ENCODE results near the gene ADRA2A.

Gene ADRA2A

GRCh38 chr10:111107023-111107422 lies 30.2 kb downstream of the ADRA2A start:
- H3K4me3 ChIP-seq (replicated peaks; ENCODE audit: insufficient read depth, low read length): no peak overlapping the region
- H3K27me3 ChIP-seq (ENCODE audit: insufficient read depth, poor library complexity, severe bottlenecking): no peaks in the 10 kb centered on the region
- no peak for DNase-seq (ENCODE audit: low read depth in 1 of 2, low spot score in 1 of 2)
- TF ChIP-seq, protein P1, sequence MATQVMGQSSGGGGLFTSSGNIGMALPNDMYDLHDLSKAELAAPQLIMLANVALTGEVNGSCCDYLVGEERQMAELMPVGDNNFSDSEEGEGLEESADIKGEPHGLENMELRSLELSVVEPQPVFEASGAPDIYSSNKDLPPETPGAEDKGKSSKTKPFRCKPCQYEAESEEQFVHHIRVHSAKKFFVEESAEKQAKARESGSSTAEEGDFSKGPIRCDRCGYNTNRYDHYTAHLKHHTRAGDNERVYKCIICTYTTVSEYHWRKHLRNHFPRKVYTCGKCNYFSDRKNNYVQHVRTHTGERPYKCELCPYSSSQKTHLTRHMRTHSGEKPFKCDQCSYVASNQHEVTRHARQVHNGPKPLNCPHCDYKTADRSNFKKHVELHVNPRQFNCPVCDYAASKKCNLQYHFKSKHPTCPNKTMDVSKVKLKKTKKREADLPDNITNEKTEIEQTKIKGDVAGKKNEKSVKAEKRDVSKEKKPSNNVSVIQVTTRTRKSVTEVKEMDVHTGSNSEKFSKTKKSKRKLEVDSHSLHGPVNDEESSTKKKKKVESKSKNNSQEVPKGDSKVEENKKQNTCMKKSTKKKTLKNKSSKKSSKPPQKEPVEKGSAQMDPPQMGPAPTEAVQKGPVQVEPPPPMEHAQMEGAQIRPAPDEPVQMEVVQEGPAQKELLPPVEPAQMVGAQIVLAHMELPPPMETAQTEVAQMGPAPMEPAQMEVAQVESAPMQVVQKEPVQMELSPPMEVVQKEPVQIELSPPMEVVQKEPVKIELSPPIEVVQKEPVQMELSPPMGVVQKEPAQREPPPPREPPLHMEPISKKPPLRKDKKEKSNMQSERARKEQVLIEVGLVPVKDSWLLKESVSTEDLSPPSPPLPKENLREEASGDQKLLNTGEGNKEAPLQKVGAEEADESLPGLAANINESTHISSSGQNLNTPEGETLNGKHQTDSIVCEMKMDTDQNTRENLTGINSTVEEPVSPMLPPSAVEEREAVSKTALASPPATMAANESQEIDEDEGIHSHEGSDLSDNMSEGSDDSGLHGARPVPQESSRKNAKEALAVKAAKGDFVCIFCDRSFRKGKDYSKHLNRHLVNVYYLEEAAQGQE (IDR thresholded peaks at IDR 0.05; ENCODE audit: insufficient replicate concordance, low read depth): no peak
- TF ChIP-seq CTCF (IDR thresholded peaks at IDR 0.05; ENCODE audit: insufficient read depth, low read length) (no peak), GABPA (IDR thresholded peaks at IDR 0.05; ENCODE audit: low read depth) (no peak), POLR2AphosphoS5 (IDR thresholded peaks at IDR 0.05; ENCODE audit: low read depth) (no peak), SPI1 (IDR thresholded peaks at IDR 0.05; ENCODE audit: borderline replicate concordance, low read depth) (no peak)
- H3K27ac ChIP-seq (replicated peaks): no peak overlapping the region

DNA sequence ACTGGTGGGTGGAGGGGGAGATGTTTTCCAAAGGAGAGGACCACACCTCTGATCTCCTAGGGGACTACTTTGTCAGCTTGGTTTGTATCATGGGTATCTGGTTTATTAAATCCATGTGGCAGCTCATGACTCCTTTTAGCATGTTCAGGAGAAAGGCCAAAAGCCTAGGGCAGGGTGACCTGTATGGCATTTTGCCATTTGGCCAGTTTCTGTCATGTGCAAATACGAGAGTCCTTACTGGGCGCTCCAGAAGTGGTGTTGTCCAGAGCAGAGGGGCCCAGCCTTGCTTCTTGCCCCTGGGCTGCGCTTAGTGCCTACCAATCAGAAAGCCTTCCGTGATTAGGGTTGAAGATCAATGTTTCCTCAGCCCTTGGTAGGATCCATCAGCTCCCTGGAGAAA lies 31.0 kb downstream of the ADRA2A start:
- TF ChIP-seq CTCF (IDR thresholded peaks at IDR 0.05; ENCODE audit: insufficient read depth, low read length) (no peak), SPI1 (IDR thresholded peaks at IDR 0.05; ENCODE audit: borderline replicate concordance, low read depth) (no peak), POLR2AphosphoS5 (IDR thresholded peaks at IDR 0.05; ENCODE audit: low read depth) (no peak), GABPA (IDR thresholded peaks at IDR 0.05; ENCODE audit: low read depth) (no peak)
- TF ChIP-seq, protein P1 (IDR thresholded peaks at IDR 0.05; ENCODE audit: insufficient replicate concordance, low read depth): no peak
- Histone ChIP-seq H3K27me3 (ENCODE audit: insufficient read depth, poor library complexity, severe bottlenecking) (no peaks in the 10 kb centered on the region), H3K4me3 (replicated peaks; ENCODE audit: insufficient read depth, low read length) (no peak overlapping the region), H3K27ac (replicated peaks) (no peak overlapping the region)
- no peak for DNase-seq (ENCODE audit: low read depth in 1 of 2, low spot score in 1 of 2)

DNA sequence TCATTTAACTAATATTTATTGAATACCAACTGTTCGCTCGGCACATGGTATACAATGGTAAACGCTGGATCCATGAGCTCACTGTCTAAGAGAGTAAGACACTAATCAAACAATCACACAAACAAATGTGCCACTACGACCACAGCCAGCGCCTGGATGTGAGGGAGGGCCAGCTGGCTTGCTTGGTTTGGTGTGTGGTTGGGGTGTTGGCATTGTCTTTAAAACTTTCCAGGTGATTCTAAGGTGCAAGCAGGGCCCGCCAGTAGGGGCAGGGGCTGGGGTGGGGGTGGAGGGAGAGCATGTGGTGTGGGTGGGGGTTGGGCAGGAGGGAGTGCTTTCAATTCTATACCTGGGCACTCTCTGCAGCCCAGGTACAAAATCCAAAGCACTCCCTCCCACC lies 31.6 kb downstream of the ADRA2A start:
- no peak for TF ChIP-seq CTCF (IDR thresholded peaks at IDR 0.05; ENCODE audit: insufficient read depth, low read length)
- no peak for TF ChIP-seq POLR2AphosphoS5 (IDR thresholded peaks at IDR 0.05; ENCODE audit: low read depth)
- TF ChIP-seq GABPA (IDR thresholded peaks at IDR 0.05; ENCODE audit: low read depth): no peak
- no peak for TF ChIP-seq SPI1 (IDR thresholded peaks at IDR 0.05; ENCODE audit: borderline replicate concordance, low read depth)
- TF ChIP-seq, protein P1 (IDR thresholded peaks at IDR 0.05; ENCODE audit: insufficient replicate concordance, low read depth): no peak
- no peak for DNase-seq (ENCODE audit: low read depth in 1 of 2, low spot score in 1 of 2)
- Histone ChIP-seq H3K27me3 (ENCODE audit: insufficient read depth, poor library complexity, severe bottlenecking) (no peaks in the 10 kb centered on the region), H3K4me3 (replicated peaks; ENCODE audit: insufficient read depth, low read length) (no peak overlapping the region), H3K27ac (replicated peaks) (no peak overlapping the region)
